Activated naive CD8-positive, alpha-beta T cell (primary cell): ENCODE data around the gene KRT32.

Experiments
- H3K27ac Mint-ChIP-seq: one replicate; pipeline ENCODE4 v1.8.0; 2021; ENCODE audit warnings: mixed read lengths
- H3K27me3 Mint-ChIP-seq: one replicate; pipeline ENCODE4 v1.8.0; 2021; ENCODE audit warnings: mixed read lengths
- H3K36me3 Mint-ChIP-seq: one replicate; pipeline ENCODE4 v1.8.0; 2021; ENCODE audit warnings: mixed read lengths
- H3K4me1 Mint-ChIP-seq: one replicate; pipeline ENCODE4 v1.8.0; 2021; ENCODE audit warnings: low read depth, mixed read lengths
- H3K4me3 Mint-ChIP-seq: one replicate; pipeline ENCODE4 v1.8.0; 2021; ENCODE audit warnings: mild to moderate bottlenecking, mixed read lengths
- H3K9me3 Mint-ChIP-seq: one replicate; pipeline ENCODE4 v1.8.0; 2021; ENCODE audit warnings: low read depth, mixed read lengths

KRT32 gene

DNA sequence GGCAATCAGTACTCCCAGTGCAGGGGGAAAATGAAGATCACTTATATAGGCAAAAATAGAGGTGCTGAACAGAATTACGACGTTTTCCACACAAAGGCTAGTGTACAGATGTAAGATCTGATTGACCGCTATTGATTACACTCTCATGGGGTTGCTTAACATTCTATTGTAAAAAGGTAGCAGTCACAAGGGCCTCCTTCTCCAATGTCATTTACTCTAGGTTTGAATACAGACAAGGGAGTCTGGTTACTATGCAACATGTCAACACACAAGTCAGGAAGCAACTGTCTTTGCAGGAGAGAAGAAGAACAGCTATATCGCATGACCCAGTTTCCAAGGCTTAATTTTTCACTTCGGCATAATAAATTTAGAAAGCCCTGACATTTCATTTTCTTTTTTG, 50.7 kb downstream of the KRT32 start:
- H3K27ac Mint-ChIP-seq: no peak overlapping the region
- H3K9me3 Mint-ChIP-seq: no peaks in the 10 kb centered on the region

GRCh38 chr17:41415833-41416335, 51.3 kb downstream of the KRT32 start:
- Mint-ChIP-seq H3K4me3 (no peak overlapping the region), H3K36me3 (no peaks in the 10 kb centered on the region), H3K9me3 (no peaks in the 10 kb centered on the region), H3K4me1 (peaks cover 8% of the 10 kb centered on the region), H3K27me3 (no peaks in the 10 kb centered on the region), H3K27ac (no peak overlapping the region)

More for the DNA sequence above, 50.7 kb downstream of the KRT32 start:
- no peaks in the 10 kb centered on the region for H3K36me3 Mint-ChIP-seq
- H3K27me3 Mint-ChIP-seq: no peaks in the 10 kb centered on the region
- no peak overlapping the region for H3K4me3 Mint-ChIP-seq
- H3K4me1 Mint-ChIP-seq: peaks cover 8% of the 10 kb centered on the region

GRCh38 chr17:41415411-41415810, 51.8 kb downstream of the KRT32 start:
- Mint-ChIP-seq H3K36me3 (no peaks in the 10 kb centered on the region), H3K9me3 (no peaks in the 10 kb centered on the region), H3K27ac (no peak overlapping the region), H3K4me1 (peaks cover 8% of the 10 kb centered on the region), H3K4me3 (no peak overlapping the region), H3K27me3 (no peaks in the 10 kb centered on the region)

- Mint-ChIP-seq H3K4me3 (no peak overlapping the region), H3K9me3 (no peaks in the 10 kb centered on the region), H3K4me1 (peaks cover 10% of the 10 kb centered on the region), H3K36me3 (peaks cover 2% of the 10 kb centered on the region), H3K27me3 (no peaks in the 10 kb centered on the region), H3K27ac (no peak overlapping the region)
Observed at GRCh38 chr17:41413982-41414381, 53.2 kb downstream of the KRT32 start.

DNA sequence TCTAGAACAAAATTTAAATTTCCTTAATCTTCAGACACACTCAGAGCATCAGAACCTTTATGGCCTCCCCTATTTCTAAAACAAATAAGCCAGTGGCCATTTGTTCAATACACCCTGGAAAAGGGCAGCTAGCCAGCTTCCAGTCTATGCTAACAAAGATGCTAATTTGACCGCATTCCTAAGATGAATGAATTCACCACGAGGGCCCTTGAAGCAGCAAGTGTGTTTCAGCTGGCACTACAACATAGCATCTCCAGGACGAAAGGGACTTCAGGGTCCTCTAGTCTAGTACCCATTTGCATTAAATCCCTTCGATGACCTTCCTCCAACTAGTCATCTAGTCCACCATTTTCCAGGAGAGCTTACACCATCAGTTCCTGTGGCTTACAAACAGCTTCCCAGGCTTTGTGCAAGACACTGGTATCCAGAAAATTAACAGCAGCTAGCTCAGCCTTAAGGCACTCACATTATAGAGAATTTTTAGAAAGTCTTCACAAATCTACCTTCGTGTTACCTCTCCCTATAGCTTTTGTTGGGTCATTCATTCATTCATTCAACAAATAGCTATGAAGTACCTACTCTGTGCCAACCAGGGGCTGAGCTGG, 53.7 kb downstream of the KRT32 start:
- H3K9me3 Mint-ChIP-seq: no peaks in the 10 kb centered on the region
- no peak overlapping the region for H3K4me3 Mint-ChIP-seq
- no peak overlapping the region for H3K27ac Mint-ChIP-seq
- H3K4me1 Mint-ChIP-seq: peaks cover 15% of the 10 kb centered on the region
- H3K36me3 Mint-ChIP-seq: peaks cover 2% of the 10 kb centered on the region
- no peaks in the 10 kb centered on the region for H3K27me3 Mint-ChIP-seq

DNA sequence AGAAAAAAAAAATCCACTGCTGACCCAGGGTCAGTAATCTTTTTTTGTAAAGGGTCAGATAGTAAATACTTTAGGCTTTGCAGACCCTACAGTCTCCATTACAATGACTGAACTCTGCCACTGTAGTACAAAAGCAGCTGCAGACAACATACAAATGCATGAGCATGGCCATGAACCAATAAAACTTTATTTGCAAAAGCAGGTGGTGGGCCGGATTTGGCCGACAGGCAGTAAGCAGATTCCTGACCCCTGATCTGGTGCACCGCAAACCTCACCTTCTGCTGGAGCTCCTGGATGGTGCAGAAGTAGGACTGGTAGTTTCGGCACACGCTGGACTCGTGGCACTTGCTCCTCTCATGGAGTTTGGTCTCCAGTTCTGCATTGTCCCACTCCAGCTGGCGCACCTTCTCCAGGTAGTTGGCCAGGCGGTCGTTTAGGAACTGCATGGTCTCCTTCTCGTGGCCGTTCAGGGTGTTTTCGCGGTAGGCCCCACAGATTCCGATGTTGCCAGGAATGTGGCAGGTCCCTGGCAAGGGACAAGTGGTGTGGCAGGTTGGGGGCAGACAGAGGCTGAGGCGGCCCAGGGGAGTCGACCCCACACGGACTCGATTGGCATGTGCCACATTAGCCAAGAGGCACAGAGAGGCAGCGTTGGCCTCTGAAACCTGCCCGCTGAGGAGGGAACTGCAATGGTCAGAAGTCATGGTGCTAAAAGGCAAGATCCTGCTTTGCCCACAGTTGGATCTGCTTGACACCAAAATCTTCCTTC, 55.9 kb downstream of the KRT32 start:
- no peak overlapping the region for H3K27ac Mint-ChIP-seq
- H3K4me1 Mint-ChIP-seq: peaks cover 17% of the 10 kb centered on the region

More for the DNA sequence above, 55.9 kb downstream of the KRT32 start:
- peaks cover 2% of the 10 kb centered on the region for H3K36me3 Mint-ChIP-seq
- no peaks in the 10 kb centered on the region for H3K9me3 Mint-ChIP-seq
- no peak overlapping the region for H3K4me3 Mint-ChIP-seq
- no peaks in the 10 kb centered on the region for H3K27me3 Mint-ChIP-seq
